Loucy (cell line): ENCODE data around the gene GPR12.

Experiments
- H2AFZ ChIP-seq: fragments of 200-600 bp; sonication (generic); 2 replicates; pipeline ENCODE4 v1.6.0; 2016; ENCODE audit warnings: antibody characterized with exemption, mild to moderate bottlenecking, low read length, moderate library complexity
- H3F3A ChIP-seq: fragments of 200-600 bp; 2 replicates; pipeline ENCODE4 v1.6.0; 2016; ENCODE audit warnings: antibody characterized with exemption, low read depth, mild to moderate bottlenecking
- H3K27me3 ChIP-seq: fragments of 200-600 bp; sonication (generic); 2 replicates; pipeline ENCODE4 v1.6.1; 2014; ENCODE audit warnings: low read length, mild to moderate bottlenecking; ENCODE audit not compliant: insufficient read depth, poor library complexity, severe bottlenecking
- H3K36me3 ChIP-seq: fragments of 200-600 bp; sonication (generic); 2 replicates; pipeline ENCODE4 v1.6.1; 2016; ENCODE audit warnings: low read length; ENCODE audit not compliant: insufficient read depth
- H3K4me1 ChIP-seq: fragments of 200-600 bp; sonication (generic); 2 replicates; pipeline ENCODE4 v1.5.1; 2014; ENCODE audit warnings: low read length, mild to moderate bottlenecking; ENCODE audit not compliant: insufficient read depth, poor library complexity, severe bottlenecking
- H3K4me2 ChIP-seq: fragments of 200-600 bp; sonication (generic); 2 replicates; pipeline ENCODE4 v1.6.0; 2014; ENCODE audit warnings: antibody characterized with exemption, low read length, low read depth, mild to moderate bottlenecking; ENCODE audit not compliant: poor library complexity, severe bottlenecking
- H3K4me3 ChIP-seq: fragments of 200-600 bp; sonication (generic); 2 replicates; pipeline ENCODE4 v1.5.1; 2014; ENCODE audit warnings: low read length, mild to moderate bottlenecking, mixed read lengths; ENCODE audit not compliant: poor library complexity, severe bottlenecking
- H3K79me2 ChIP-seq: fragments of 200-600 bp; sonication (generic); 2 replicates; pipeline ENCODE4 v1.6.1; 2014; ENCODE audit warnings: low read length; ENCODE audit not compliant: insufficient read depth
- H3K9ac ChIP-seq: fragments of 200-600 bp; sonication (generic); 2 replicates; pipeline ENCODE4 v1.6.0; 2014; ENCODE audit warnings: mild to moderate bottlenecking, low read depth, low read length, moderate library complexity; ENCODE audit not compliant: poor library complexity, severe bottlenecking
- H3K9me2 ChIP-seq: fragments of 200-600 bp; sonication (generic); replicated peaks from 2 replicates; pipeline ENCODE4 v1.6.1; 2016; ENCODE audit warnings: low read depth, low read length, mixed read lengths
- H3K9me3 ChIP-seq: fragments of 200-600 bp; sonication (generic); 2 replicates; pipeline ENCODE4 v1.6.1; 2014; ENCODE audit warnings: mild to moderate bottlenecking, antibody characterized with exemption, low read length, low read depth; ENCODE audit not compliant: insufficient read depth
- H4K20me1 ChIP-seq: fragments of 200-600 bp; sonication (generic); 2 replicates; pipeline ENCODE4 v1.6.0; 2014; ENCODE audit warnings: antibody characterized with exemption, low read length, mild to moderate bottlenecking; ENCODE audit not compliant: insufficient read depth, poor library complexity, severe bottlenecking
- EZH2phosphoT487 ChIP-seq: fragments of 200-600 bp; IDR thresholded peaks from 2 replicates; pipeline ENCODE4 v1.6.1; 2018; ENCODE audit warnings: antibody characterized with exemption, mild to moderate bottlenecking, moderate library complexity, borderline replicate concordance
- TF ChIP-seq, protein P1 (sequence below): fragments of 200-600 bp; sonication (generic); conservative IDR thresholded peaks from 2 replicates; pipeline ENCODE4 v1.5.1; 2014; ENCODE audit warnings: mild to moderate bottlenecking, antibody characterized with exemption, low read length

The GPR12 gene

DNA sequence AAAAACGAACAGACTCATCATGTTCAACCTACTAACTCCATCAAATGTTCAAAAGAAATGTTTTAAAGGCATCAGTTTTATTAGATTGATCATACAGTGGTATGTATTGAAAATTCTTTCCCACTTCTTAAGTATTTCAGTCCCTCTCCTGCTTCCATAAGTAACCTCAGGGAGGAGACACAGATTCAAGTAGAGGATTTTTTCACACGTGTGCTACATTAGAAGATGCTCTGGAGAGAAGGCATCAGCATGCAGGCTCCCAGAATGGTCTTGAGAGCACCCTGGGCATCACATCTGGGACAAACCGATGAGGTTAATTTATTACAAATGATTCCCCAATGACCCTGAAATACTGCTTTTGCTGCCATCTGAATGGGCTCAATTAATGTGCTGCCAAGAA lies 3.6 kb downstream of the GPR12 start:
- Histone ChIP-seq H2AFZ (no peak overlapping the region), H3K79me2 (no peaks in the 10 kb centered on the region), H3K9me3 (no peaks in the 10 kb centered on the region)

DNA sequence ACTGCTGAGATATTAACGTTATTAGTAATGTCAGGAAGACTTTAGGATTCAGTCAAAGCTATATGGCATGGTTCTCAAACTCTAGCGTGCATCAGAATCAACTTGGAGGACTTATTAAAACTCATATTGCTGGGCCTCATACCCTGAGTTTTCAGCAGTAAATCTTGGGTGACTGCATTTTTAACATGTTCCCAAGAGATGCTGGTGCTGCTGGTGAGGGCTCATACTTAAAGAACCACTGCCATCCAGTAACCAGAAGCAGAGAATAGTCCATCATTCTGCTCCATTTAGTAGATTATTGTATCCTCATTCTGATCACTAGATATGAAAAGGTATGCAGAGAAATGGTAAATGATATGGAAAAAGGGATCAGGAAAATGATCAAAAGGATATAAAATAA lies 7.9 kb downstream of the GPR12 start:
- H3K4me2 ChIP-seq = no peak overlapping the region
- H3K4me3 ChIP-seq = no peak overlapping the region
- no peaks in the 10 kb centered on the region for H3F3A ChIP-seq
- no peaks in the 10 kb centered on the region for H3K79me2 ChIP-seq
- H3K4me1 ChIP-seq = peaks cover 3% of the 10 kb centered on the region
- H3K9me3 ChIP-seq = no peaks in the 10 kb centered on the region
- H4K20me1 ChIP-seq = no peaks in the 10 kb centered on the region
- no peak overlapping the region for H2AFZ ChIP-seq
- H3K36me3 ChIP-seq = no peaks in the 10 kb centered on the region
- no peaks in the 10 kb centered on the region for H3K27me3 ChIP-seq
- no peak overlapping the region for H3K9ac ChIP-seq
- TF ChIP-seq, protein P1, sequence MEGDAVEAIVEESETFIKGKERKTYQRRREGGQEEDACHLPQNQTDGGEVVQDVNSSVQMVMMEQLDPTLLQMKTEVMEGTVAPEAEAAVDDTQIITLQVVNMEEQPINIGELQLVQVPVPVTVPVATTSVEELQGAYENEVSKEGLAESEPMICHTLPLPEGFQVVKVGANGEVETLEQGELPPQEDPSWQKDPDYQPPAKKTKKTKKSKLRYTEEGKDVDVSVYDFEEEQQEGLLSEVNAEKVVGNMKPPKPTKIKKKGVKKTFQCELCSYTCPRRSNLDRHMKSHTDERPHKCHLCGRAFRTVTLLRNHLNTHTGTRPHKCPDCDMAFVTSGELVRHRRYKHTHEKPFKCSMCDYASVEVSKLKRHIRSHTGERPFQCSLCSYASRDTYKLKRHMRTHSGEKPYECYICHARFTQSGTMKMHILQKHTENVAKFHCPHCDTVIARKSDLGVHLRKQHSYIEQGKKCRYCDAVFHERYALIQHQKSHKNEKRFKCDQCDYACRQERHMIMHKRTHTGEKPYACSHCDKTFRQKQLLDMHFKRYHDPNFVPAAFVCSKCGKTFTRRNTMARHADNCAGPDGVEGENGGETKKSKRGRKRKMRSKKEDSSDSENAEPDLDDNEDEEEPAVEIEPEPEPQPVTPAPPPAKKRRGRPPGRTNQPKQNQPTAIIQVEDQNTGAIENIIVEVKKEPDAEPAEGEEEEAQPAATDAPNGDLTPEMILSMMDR = no peak
- TF ChIP-seq EZH2phosphoT487 = no peak
- H3K9me2 ChIP-seq = no peaks in the 10 kb centered on the region

More for the DNA sequence above, 3.6 kb downstream of the GPR12 start:
- Histone ChIP-seq H3K4me1 (peaks cover 3% of the 10 kb centered on the region), H3K27me3 (no peaks in the 10 kb centered on the region), H3K4me2 (no peak overlapping the region), H3K9me2 (no peaks in the 10 kb centered on the region), H3F3A (no peaks in the 10 kb centered on the region), H3K9ac (no peak overlapping the region), H4K20me1 (no peaks in the 10 kb centered on the region), H3K36me3 (no peaks in the 10 kb centered on the region), H3K4me3 (no peak overlapping the region)
- TF ChIP-seq, protein P1 = no peak
- no peak for TF ChIP-seq EZH2phosphoT487

DNA sequence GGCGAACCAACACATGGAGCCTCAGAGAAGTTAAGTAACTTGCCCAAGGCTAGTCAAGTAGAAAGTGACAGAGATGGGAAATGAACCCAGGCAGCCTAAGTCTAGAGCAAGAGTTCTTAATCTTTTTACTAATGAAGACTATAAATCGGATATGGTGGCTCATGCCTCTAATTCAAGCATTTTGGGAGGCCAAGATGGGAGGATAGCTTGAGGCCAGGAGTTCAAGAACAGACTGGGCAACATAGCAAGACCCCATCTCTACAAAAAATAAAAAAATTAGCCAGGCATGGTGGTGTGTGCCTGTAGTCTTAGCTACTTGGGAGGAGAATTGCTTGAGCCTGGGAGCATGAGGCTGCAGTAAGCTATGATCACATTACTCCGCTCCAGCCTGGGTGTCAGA lies 10.7 kb downstream of the GPR12 start:
- Histone ChIP-seq H2AFZ (no peak overlapping the region), H3K36me3 (no peaks in the 10 kb centered on the region), H3K9ac (no peak overlapping the region), H3K4me3 (no peak overlapping the region), H3K79me2 (no peaks in the 10 kb centered on the region), H3K9me2 (no peaks in the 10 kb centered on the region), H3K27me3 (no peaks in the 10 kb centered on the region), H3K4me2 (no peak overlapping the region), H3F3A (no peaks in the 10 kb centered on the region), H3K9me3 (no peaks in the 10 kb centered on the region), H4K20me1 (no peaks in the 10 kb centered on the region), H3K4me1 (peaks cover 3% of the 10 kb centered on the region)
- no peak for TF ChIP-seq EZH2phosphoT487
- TF ChIP-seq, protein P1 = no peak
